Suppressor macrophage (primary cell): ENCODE measurements around the gene CBFA2T3.
"Not testable (repeated sequence)": the region's sequence is repeated elsewhere in the genome, so short reads cannot be mapped to it uniquely, and the experiment has no call there.

Experiments
- DNase-seq, 4 experiments: peaks; one replicate each; pipeline ENCODE4 v3.0.0-alpha.2; 2020 to 2022

Gene CBFA2T3

DNA sequence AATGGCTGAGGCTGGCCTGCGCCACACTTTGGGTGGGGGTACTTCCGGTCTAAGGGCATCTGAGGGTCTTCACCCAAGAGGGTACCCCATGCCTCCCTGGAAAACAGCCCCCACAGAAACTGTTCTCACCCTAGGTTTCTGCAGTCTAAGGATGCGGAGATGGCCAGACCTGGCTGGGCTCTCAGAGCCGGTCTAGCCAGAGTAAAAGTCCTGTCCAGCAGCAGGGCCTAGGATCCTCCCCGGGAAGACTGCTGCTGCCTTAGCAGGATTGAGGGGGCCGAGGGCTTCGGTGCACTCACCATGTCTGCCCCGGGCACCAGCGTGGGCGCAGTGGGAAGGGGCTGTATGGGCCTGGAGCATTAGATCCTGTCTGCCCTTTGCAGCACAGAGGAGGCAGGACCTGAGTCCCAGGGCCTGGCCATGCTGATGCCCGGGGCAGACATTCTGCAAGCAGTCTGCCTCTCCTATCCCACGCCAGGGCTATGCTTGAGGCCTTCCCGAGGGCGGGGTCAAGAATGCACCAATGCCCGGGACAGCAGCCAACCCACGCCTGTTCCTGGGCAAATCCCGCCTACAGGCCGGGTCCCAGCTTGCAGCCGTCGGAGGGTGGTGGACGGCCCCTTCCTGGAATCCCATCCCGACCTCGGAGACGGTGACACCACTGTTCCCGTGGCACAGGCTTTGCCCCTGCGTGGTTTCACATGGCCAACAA lies 54.7 kb downstream of the CBFA2T3 start:
- peak; percentile 35 to 71 (median 55) for DNase-seq

DNA sequence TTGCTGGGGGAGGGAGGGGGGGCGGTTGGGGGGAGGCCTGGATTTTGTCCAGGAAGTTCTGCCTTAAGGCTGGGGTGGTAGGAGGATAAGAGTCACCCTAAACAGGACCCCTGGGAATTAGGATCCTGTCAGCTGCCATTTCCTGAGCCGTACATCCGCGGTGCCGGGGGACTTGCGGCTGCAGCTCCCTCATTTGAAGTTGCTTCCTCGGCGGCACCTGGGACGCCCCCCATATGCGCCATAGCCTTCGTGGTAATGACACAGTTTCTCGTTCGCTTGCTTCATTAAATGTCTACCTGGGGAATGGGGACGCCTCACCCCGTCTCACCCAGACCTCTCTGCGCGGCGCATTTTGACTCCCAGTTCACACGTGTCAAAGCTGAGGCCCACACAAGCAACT lies 55.4 kb downstream of the CBFA2T3 start:
- no peak for DNase-seq

DNA sequence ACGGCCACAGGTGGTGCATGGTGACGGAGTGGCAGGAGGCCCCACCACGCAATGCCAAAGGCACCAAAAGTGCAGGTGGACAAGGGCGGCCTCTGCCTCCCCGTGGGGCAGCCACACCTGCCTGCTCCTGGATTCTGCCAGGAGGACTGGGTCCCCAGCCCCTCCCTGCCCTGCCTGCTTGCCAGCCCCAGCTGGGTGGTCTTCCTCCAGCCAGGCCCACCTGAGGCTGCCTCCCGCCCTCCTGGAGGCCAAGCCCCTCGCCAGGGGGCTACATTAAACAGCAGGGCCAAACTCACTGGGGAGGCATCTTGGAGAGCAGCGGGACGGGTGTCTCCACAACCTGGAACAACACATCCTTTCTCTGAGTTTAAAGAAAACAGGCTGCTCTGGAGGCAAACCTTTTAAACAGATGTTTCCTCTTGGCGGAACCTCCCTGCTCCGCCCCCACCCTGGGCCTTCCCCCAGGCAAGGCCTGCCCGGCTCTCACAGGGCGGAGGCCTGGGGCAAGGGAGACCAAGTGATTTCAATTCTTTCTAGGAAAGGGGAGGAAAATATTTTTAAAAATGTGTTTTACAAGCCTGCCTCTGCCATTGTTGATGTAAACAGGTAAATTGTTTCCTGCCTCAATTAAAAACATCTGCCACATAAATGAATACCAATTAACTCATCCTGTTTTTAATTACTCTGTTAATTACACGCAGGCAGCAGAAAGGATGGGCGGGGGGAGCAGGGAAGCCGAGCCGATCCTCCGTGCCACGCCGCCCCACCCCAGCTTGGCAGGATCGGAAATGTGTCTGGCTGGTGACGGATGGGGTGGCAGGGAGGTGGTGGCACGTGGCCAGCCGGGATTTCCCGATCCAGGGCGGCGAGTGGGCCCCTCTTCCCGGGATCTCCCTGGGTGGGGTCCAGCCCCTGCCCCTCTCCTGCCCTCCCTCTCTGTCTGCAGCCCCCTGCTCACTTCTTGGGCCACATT lies 56.1 kb downstream of the CBFA2T3 start:
- DNase-seq, result peak; percentile 70 to 90 (median 82)

DNA sequence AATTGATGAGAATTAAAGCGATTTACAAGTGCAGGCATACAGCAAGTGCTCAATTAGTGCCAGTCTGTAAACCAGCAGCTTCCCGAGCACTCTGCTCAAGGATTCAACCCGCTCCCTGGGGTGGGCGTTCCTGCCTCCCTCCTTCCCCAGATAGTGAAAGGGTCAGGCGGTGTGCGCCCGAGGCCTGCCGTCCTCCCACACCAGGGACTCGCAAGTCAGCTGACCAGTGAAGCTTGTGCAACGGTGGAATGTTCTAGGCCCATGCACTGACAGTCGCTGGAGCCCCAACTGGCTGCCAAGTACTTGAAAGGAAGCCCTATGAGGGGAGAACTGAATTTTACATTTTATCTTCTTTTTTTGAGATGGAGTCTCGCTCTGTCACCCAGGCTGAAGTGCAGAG lies 57.1 kb downstream of the CBFA2T3 start:
- no peak for DNase-seq

DNA sequence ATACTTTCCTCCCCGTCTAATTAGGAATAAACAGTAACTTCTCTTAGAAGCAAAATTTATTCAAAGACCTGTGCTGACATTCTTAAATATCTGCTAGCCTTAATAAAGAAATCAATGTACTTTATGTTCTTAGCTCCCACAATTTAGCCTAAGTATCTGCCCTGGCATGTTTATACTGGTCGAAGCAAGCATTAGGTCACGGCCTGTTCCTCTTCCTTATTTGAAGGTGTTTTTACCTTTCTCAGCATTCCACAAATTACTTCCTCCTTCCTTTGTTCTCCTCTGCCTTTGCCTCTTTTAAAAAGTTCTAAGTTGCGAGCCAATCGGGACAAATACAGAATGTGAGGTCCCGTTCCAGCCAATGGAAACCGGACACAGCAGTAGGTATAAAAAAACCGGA lies 58.1 kb downstream of the CBFA2T3 start:
- not testable (repeated sequence) for DNase-seq

DNA sequence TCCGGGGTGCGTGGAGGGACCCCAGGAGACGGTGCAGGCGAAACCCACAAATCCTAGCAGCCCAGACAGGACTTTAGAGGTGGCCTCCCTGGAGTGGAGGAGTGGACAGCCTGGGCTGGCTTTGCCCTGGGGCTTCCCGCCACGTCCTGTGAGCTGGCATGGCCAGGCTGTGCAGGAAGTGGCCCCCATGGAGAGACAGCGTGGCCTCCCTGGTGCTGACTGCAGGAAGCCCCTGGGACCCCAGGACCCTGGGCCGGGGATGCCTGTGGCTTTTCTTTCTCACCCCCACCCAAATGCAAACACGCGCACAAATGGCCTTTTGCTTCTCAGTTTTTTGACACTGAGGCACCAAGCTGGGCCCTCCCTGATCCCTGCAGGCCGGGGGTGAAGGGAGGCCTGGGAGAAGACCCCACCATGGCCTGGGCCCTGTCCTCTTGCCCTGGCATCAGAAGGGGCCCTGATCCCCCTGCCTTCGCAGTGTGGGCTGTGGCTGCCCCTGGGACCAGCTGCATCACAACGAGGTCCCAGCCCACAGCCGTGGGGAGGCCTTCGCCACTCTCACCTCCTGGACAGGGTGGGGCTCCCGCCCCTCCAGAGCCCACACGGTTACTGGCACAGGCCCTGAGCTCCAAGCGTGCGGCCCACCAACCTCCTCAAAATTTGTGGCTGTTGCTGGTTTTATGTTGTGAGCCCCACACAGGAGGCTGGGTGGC lies 58.9 kb downstream of the CBFA2T3 start:
- no peak for DNase-seq

DNA sequence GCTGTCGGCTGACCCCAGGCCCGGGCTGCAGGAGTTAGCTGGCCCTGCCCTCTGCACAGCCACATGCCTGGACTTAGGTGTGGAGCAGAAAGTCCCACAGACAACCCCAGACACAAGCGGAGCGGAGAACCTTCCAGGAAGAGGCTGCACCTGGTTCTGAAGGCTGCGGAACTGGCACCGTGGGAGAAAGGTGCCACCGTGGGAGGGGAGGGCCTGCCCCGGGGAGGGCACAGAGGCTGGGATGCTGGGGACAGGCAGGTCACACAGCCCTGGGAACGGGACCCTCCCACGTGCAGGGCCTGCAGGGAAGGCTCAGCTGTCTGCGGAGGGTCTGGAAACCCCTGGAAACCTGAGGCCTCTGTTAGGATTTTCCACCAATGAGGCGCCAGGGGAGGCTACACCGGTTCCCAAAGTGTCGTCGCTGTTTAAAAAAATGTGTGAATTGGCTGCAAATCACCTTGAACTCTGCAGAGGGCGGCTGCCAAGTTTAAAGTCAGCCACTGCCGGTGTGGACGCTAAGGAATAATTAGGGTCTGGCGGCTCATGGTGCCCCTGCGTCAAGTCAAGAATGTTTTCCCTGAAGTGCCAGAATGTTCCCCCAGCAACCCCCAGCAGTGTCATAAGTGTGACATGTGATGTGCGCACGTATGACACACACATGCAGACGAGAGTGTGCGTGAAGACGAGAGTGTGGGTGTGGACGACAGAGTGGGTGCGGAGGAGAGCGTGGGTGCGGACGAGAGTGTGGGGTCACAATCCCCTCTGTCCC lies 59.7 kb downstream of the CBFA2T3 start:
- DNase-seq, result no peak

DNA sequence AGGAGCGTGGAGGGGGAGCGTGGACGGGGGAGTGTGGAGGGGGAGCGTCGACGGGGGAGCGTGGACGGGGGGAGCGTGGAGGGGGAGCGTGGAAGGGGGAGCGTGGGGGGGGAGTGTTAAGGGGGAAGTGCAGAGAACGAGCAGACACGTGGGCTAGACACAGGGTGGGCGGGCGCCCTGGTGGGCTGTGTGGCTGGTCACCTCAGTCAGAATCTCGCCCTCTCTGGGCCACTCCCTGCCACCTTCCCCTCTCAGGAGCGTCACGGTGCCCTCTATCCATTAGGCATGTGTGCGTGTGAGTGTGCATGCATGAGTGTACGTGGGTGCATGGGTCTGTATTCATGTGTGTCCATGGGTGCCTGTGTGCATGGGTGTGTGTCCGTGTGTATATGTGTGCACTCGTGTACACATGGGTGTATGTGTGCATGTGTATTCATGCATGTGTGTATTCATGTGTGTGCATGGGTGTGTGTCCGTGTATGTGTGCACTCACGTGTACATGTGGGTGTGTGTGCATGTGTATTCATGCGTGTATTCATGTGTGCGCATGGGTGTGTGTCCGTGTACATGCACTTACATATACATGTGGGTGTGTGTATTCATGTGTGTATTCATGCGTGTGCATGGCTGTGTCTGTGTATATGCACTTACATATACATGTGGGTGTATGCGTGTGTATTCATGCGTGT lies 61.2 kb downstream of the CBFA2T3 start:
- DNase-seq, result no peak

DNA sequence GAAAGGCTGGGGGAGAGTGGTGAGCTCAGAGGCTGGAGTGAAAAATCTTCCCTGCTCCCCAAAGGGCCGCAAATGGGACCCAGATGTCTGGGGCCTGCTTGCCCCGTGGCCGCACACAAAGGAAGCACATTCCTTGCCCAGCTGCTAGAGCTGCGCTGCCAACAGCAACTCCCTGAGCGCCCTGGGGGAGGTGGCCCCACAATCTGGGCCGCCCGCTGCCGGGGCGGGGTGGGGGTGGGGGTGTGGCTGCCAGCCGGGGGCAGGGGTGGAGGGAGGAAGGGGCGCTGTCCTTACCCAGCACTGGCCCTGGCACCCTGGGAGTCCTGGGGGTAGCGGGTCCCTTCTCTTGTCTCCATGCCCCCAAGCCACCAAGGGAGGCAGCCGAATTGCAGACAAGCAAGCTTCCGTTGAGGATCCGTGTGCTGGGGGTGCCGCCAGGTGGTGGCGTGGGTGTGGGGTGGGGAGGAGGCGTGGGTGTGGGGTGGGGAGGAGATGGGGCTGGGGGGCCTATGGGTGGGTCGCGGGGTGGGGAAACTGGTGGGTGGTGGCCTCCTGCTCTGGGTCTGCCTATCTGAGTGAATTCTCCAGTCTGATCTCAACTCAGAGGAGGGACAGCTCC lies 62.1 kb downstream of the CBFA2T3 start:
- no peak for DNase-seq

DNA sequence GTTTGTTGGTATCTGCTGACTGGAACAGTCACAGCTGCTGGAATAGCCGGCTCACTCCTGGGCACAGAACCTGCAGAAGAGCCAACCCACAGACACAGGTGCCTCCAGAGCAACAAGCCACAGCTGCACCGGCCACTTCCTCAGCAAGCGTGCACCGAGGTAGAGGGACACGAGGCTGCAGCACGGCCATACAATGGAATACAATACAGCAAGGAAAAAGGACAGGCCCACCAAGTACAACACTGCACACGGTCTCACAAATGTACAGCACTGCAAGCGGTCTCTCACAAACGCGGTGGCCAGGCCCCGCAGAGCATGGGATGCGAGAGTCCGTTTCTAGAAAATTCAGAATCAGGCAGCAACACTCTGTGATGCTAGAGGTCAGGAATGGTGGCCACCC lies 63.1 kb downstream of the CBFA2T3 start:
- no peak for DNase-seq

DNA sequence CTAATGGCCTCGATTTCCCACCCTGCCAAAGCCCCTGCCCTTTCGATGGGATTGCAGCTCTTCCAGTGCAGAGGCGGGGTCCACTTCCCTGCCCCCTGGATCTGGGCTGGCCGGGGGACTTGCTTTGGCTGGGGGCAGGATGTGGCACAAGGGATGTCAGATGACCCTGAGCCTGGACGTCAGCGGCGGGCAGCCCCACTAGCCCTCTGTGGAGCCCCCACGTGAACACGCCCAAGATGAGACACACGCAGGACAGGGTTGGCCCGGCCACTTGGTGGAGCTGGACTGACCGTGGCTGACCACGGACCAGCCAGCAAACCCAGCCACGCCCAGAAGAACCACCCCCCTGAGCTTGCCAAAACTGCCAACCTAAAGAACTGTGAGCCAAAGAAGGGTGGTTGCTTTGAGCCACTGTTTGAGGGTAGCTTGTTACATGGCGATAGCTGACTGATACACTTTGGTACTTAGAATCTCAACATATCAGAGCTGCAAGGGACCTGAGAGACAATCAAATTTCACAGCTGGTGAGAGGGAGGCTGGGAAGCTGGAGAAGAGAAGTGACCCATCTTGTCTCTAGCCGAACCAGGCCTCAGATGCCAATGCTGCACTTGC lies 63.9 kb downstream of the CBFA2T3 start:
- DNase-seq, result no peak

DNA sequence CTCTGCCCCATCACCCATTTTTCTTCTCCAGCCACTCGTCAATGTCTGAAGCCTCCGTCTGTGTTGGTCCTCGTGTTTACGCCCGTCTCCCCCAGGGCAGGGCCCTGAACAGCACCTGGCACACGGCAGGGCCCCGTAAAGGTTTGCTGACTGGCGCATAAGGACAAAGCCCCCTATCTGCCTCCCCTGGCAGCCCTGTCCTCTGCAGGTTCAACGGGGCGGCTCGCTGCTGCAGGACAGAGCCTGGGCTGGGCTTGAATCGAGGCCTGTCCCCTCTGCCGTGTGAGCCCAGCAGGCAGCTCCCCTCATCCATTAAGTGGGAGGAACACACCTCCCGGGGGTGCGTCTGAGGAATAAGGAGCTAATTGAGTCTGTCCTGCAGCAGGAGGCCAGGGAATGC lies 64.5 kb downstream of the CBFA2T3 start:
- DNase-seq, result no peak

DNA sequence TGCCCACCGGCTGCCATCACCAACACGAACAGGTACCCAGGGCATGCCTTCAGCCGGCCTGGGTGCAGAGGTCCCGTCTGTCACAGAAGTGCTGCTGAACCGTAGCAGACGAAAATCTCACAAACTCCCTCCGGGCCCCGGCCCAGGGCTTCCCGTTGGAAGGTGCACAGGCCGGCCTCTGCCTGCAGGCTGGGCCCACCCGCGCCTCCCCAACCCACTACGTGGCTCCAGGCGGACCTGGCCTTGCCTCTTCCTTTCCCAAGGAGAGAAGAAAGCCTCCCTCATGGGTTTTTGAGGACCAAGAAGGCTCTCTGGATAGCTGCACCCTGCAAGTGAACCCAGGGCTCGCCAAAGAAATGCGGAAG lies 65.1 kb downstream of the CBFA2T3 start:
- DNase-seq, result no peak

DNA sequence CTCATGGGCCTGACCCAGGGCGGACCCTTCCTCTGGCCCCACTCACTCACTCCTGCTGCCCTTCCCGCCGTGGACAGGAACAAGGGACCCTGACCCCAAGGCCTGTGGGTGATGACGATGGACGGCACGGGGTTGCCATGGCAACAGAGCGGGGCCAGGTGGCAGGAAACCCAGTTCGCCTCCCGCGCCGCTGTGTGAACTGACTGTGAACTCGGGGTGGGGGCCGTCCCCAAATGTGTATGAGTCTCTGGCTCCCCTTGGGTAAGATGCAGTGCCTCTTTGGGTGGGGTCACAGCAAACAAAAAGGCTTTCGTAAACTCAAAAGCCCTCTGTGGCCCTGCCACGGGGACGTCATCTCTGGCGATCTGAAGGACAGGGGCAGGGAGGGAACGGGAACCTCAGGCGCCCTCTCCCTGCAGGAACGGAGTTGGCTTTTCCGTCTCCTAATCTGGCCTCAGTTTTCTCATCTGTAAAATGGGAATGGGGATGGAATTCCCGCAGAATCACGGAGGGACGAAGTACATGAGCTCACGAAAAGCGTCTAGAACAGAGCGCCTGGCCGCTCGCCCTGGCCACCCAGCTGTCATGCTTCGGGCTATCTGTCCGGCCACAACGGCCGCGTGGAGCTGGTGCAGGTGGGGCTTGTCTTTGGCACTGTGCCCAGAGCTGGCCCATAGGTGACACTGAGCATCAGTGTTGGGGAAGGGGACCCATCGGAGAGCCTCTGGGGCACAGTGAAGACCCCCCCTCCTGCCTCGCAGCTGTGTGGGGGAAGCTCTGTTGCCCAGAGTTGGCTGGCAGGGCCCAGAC lies 65.7 kb downstream of the CBFA2T3 start:
- no peak for DNase-seq

DNA sequence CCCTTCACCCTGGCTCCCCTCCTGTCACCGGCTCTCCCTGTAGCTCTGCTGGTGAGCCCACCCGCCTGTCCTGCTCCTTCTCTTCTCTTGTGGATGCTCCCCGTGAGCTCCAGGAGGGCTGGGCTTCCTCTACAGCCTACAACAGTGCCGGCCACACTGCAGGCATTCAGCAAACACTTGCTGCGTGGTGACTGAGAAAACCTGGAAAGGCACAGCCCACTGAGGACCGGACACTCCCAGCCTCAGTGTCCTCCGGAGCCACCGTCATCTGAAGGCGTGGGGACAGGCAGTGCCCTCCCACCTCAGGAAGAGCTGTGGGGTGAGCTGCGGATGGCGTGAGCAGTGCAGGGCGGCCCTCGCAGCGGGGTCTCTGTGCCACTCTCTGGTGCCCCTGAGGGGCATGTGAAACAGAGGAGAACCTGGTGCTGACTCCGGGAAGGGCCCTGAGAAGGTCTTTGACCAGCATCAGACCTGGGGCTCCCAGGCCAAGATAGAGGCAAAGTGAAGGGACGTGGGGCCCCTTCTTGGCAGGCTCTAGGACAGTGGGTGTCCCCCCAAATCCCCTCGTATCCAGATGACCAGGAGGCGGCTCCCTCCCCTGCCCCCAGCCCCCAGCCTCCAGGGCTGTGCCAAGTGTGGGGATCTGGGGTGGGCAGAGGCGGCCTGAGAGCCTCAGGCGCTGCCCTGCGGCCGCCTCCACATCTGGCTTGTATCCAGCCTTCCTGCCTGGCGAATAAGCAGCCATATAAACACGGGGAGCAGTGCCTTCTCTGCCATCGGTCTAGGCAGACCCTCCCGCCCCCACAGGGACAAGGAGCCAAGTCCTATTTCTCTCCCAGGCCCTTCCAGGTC lies 66.5 kb downstream of the CBFA2T3 start:
- DNase-seq, result no peak

DNA sequence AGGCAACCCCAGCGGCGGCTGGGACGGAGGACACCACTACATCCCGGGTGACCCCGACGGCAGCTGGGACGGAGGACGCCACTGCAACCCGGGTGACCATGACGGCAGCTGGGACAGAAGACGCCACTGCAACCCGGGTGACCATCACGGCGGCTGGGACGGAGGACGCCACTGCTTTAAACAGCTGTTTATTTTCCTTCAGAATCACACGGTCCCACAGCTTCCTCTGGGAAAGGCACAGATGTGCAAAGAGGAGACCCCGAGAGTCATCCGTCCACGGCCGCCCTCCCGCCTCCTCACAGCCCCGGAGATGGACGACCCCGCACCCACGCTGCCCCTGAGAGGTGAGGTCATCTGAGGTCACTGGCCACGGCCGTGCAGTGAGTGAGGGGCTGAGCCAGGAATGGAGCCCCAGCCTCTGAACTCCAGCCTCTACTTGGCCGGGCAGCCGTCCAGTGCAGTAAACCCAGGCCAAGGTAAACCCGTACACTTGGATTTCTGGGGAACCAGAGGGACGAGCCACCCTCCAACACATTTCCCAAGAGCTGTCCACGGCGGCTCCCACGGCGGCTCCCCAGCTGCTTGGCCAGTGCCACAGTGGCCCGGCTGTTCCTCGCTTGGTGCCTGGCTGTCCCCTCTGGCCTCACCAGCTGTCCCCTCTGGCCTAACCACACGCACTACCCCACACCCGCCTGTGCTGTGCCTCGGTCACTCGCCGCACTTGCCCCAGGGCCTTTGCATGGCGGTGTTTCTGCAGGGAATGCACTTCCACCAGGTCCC lies 67.4 kb downstream of the CBFA2T3 start:
- no peak for DNase-seq

DNA sequence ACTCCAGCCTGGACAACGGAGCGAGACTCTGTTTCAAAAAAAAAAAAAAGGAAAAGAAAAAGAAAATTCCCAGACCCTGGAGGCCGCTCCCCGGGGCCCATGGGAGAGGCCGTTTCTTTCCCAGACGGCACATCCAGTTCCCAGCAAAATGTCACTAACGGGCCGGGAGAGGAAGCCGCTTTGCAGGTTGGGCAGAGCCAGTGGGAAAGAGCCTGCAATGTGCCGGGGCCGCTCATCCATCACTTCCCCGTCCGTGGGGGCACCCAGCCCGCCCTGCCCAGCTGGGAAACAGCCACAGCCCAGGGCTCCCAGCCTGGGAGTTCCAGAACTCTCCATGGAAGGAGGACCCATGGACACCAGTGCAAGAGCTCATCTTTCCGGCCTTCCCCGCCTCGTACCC lies 68.7 kb downstream of the CBFA2T3 start:
- DNase-seq, result no peak

DNA sequence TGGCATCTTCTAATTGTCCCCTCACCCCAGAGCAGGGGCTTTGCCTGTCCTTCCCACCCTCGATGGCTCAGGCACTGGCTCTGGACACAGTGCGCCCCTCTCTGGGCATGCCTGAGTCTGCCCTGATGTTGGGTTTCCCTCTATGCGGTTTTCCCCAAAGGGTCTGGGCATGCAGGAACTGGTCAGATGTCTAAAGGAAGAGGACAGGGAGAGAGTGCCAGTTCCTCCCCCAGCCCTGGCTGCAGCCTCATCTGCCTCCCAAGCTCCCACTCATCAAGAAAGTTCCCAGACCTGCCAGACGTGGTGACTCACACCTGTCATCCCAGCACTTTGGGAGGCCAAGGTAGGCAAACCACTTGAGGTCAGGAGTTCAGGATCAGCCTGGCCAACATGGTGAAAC lies 69.2 kb downstream of the CBFA2T3 start:
- no peak for DNase-seq
